Osteocyte (in vitro differentiated cells): ENCODE measurements around the gene PIGK. TPM values are rescaled to one million over a fixed set of nuclear protein-coding genes. Genes with fewer than 3 reads are reported as not detected.
A peak's percentile ranks its signal among the peaks of the same experiment; 100 is the strongest.

Experiments used
- DNase-seq: peaks from one replicate; pipeline ENCODE4 v3.0.0; 2021; ENCODE audit warnings: mixed read lengths; ENCODE audit not compliant: unreplicated experiment; ENCODE audit errors: extremely low spot score
- H3K27ac Mint-ChIP-seq: one replicate; pipeline ENCODE4 v1.8.0; 2021; ENCODE audit warnings: mild to moderate bottlenecking, mixed read lengths; ENCODE audit not compliant: unreplicated experiment
- H3K27me3 Mint-ChIP-seq: one replicate; pipeline ENCODE4 v1.8.0; 2021; ENCODE audit warnings: mixed read lengths; ENCODE audit not compliant: unreplicated experiment
- H3K36me3 Mint-ChIP-seq: one replicate; pipeline ENCODE4 v1.8.0; 2021; ENCODE audit warnings: mixed read lengths; ENCODE audit not compliant: unreplicated experiment
- H3K4me1 Mint-ChIP-seq: one replicate; pipeline ENCODE4 v1.8.0; 2021; ENCODE audit warnings: mixed read lengths; ENCODE audit not compliant: unreplicated experiment
- H3K4me3 Mint-ChIP-seq: one replicate; pipeline ENCODE4 v1.8.0; 2021; ENCODE audit warnings: mild to moderate bottlenecking, moderate library complexity, mixed read lengths; ENCODE audit not compliant: unreplicated experiment
- H3K9me3 Mint-ChIP-seq: one replicate; pipeline ENCODE4 v1.8.0; 2021; ENCODE audit warnings: mixed read lengths; ENCODE audit not compliant: unreplicated experiment
- total RNA-seq: library from RNA; stranded (reverse); gene quantifications from 2 replicates; pipeline ENCODE4 v1.2.1, GENCODE V29; 2021
- TF ChIP-seq, protein P1 (sequence below): fragments of 200-600 bp; sonication (generic); IDR thresholded peaks from 2 replicates; pipeline ENCODE4 v1.5.0; 2021; ENCODE audit warnings: antibody characterized with exemption, mild to moderate bottlenecking, moderate library complexity

The PIGK gene
- total RNA-seq, 1 donor from 2014 or later, result 53.8 TPM

DNA sequence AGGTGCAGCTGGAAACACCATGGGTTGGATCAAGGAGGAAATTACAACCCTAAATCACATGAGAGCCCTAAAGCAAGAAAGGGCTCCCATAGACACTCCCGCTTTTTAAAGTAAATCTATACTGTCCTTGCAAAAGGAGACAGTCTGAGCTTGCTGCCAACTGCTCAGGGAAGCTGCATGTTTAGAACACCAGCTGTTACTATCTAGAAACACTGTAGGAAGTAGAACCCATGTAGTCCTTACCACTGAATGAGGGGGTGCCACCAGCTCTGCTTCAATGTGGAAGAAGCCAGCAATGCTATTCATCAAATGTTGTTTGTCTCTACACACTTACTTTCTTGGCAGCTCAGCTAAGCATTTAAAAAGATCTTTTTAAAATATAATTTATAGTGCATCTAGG, 79.8 kb downstream of the PIGK start:
- DNase-seq, result no peak
- no peaks in the 10 kb centered on the region for H3K9me3 Mint-ChIP-seq
- no peak overlapping the region for H3K4me3 Mint-ChIP-seq
- no peaks in the 10 kb centered on the region for H3K36me3 Mint-ChIP-seq
- no peak overlapping the region for H3K27ac Mint-ChIP-seq
- H3K27me3 Mint-ChIP-seq, result no peaks in the 10 kb centered on the region
- H3K4me1 Mint-ChIP-seq, result no peaks in the 10 kb centered on the region
- TF ChIP-seq, protein P1, sequence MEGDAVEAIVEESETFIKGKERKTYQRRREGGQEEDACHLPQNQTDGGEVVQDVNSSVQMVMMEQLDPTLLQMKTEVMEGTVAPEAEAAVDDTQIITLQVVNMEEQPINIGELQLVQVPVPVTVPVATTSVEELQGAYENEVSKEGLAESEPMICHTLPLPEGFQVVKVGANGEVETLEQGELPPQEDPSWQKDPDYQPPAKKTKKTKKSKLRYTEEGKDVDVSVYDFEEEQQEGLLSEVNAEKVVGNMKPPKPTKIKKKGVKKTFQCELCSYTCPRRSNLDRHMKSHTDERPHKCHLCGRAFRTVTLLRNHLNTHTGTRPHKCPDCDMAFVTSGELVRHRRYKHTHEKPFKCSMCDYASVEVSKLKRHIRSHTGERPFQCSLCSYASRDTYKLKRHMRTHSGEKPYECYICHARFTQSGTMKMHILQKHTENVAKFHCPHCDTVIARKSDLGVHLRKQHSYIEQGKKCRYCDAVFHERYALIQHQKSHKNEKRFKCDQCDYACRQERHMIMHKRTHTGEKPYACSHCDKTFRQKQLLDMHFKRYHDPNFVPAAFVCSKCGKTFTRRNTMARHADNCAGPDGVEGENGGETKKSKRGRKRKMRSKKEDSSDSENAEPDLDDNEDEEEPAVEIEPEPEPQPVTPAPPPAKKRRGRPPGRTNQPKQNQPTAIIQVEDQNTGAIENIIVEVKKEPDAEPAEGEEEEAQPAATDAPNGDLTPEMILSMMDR, result no peak

DNA sequence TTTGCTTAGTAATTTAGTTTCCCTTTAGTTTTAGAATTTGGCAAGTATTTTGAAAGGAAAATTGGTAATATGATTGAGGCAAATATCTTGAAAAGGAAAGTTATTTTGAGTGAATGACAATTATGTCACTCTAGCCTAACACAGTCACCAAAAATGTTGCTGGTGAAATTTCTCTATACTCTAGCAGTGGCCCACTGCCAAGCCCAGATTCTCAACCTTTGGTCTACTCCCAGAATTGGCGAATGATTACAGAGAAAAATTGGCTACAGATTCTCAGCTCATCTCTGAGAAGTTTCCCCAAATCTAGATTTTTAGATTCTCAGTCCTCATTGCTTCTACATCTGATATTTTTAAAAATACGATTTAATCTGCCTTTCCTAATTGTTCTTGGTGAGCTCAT, 84.9 kb downstream of the PIGK start:
- no peak overlapping the region for H3K4me3 Mint-ChIP-seq
- TF ChIP-seq, protein P1, result no peak
- DNase-seq, result no peak

DNA sequence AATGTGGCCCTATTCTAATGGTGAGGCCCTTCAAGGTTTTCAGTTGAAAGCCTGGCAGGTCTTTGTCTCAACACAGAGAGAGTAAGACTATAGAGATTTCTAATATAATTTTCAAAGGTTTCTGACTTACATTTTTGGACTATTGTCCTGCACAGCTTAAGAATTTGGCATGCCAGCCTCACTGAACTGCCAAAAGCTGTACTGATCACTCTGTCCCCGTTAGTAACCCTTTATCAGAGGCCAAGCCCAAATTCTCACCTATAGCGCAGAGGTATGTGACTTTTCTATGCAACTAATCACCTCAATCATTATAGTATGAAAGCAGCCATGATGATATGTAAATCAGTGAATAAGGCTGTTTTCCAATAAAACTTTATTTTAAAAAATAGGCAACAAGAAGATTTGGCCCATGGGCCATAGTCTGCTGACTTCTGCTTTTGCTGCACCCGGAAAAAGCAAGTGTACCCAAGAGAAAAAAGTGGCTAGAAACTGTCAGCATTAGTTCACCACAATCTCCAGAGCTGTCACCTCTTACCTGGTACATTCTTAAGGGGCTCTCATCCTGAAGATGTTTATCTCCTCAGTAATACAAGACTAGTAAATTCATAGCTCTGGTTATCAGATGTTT, 85.4 kb downstream of the PIGK start:
- no peak overlapping the region for H3K4me3 Mint-ChIP-seq
- no peak overlapping the region for H3K27ac Mint-ChIP-seq
- DNase-seq, result no peak
- H3K9me3 Mint-ChIP-seq, result no peaks in the 10 kb centered on the region
- H3K4me1 Mint-ChIP-seq, result no peaks in the 10 kb centered on the region
- H3K27me3 Mint-ChIP-seq, result no peaks in the 10 kb centered on the region
- TF ChIP-seq, protein P1, result no peak
- H3K36me3 Mint-ChIP-seq, result no peaks in the 10 kb centered on the region

More for the DNA sequence above, 84.9 kb downstream of the PIGK start:
- H3K36me3 Mint-ChIP-seq, result no peaks in the 10 kb centered on the region
- no peaks in the 10 kb centered on the region for H3K27me3 Mint-ChIP-seq
- H3K27ac Mint-ChIP-seq, result no peak overlapping the region
- no peaks in the 10 kb centered on the region for H3K4me1 Mint-ChIP-seq
- no peaks in the 10 kb centered on the region for H3K9me3 Mint-ChIP-seq

DNA sequence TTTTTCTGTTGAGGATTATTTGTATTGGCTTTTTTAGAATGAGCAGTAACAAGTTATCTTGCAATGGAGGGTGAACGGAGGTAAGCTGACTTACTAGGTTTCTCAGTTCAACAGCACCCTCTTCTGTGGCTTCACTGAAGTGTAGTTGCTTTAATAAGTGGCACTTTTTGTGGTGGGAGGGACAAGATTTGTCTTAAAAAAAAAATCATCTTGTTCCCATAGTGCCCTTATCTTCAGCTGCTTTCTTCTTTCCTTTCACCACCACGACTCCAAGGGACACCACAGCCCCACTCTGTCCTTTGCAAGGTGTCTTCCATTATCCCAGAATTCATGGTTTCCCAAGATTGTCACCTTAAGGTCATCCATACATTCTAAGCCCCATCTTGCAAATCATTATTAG, 92.9 kb downstream of the PIGK start:
- TF ChIP-seq, protein P1, result peak; percentile 83
- H3K27ac Mint-ChIP-seq, result no peak overlapping the region
- no peak overlapping the region for H3K4me3 Mint-ChIP-seq
- no peaks in the 10 kb centered on the region for H3K9me3 Mint-ChIP-seq
- no peaks in the 10 kb centered on the region for H3K27me3 Mint-ChIP-seq
- H3K36me3 Mint-ChIP-seq, result peaks cover 6% of the 10 kb centered on the region
- DNase-seq, result no peak
- peaks cover 5% of the 10 kb centered on the region for H3K4me1 Mint-ChIP-seq

DNA sequence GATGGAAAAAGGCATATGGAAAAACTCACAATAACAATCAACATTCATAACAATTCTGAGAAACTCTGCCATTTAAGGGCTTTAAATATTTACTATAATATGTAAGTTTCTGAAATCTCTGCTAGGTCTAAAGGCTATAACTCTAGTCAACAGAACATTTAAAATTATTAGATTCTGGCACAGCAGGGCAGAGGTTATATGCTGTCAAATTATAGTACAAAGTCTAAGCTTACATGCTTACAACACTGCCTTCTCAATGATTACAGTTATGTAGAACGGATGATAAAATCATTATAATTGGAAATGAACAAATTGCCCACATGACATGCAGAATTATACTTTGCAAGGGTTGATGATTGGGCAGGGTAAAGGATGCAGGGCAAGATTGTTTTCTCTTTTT, 97.7 kb downstream of the PIGK start:
- H3K4me1 Mint-ChIP-seq, result peaks cover 5% of the 10 kb centered on the region
- no peak overlapping the region for H3K4me3 Mint-ChIP-seq
- TF ChIP-seq, protein P1, result no peak
- no peak overlapping the region for H3K27ac Mint-ChIP-seq
- no peak for DNase-seq
- no peaks in the 10 kb centered on the region for H3K27me3 Mint-ChIP-seq
- no peaks in the 10 kb centered on the region for H3K9me3 Mint-ChIP-seq
- H3K36me3 Mint-ChIP-seq, result peaks cover 12% of the 10 kb centered on the region
